Putamen (tissue), 1 donor: ENCODE results near the gene CARS2.

ENCODE experiments used
- DNase-seq: peaks from one replicate; pipeline ENCODE4 v3.0.0-alpha.2; 2016; ENCODE audit warnings: low spot score

The CARS2 gene

GRCh38 chr13:110652231-110652730, 53.6 kb downstream of the CARS2 start:
- DNase-seq, result no peak

- no peak for DNase-seq
These were observed 54.1 kb downstream of the CARS2 start for GRCh38 chr13:110651726-110652230.

GRCh38 chr13:110651271-110651670, 54.6 kb downstream of the CARS2 start:
- DNase-seq, result no peak

- DNase-seq, result no peak
These were observed 55.5 kb downstream of the CARS2 start for GRCh38 chr13:110650436-110650835.

- no peak for DNase-seq
These were observed 56.4 kb downstream of the CARS2 start for GRCh38 chr13:110649551-110649950.

GRCh38 chr13:110648848-110649421, 57.0 kb downstream of the CARS2 start:
- no peak for DNase-seq

GRCh38 chr13:110648146-110648819, 57.6 kb downstream of the CARS2 start:
- no peak for DNase-seq

GRCh38 chr13:110647365-110647737, 58.6 kb downstream of the CARS2 start:
- no peak for DNase-seq

- DNase-seq, result no peak
These were observed 59.2 kb downstream of the CARS2 start for GRCh38 chr13:110646442-110647364.

- DNase-seq, result no peak
These were observed 60.2 kb downstream of the CARS2 start for GRCh38 chr13:110645750-110646149.

GRCh38 chr13:110644892-110645521, 60.9 kb downstream of the CARS2 start:
- DNase-seq, result peak; percentile 58

GRCh38 chr13:110643768-110644421, 62.0 kb downstream of the CARS2 start:
- DNase-seq, result no peak

- DNase-seq, result no peak
These were observed 62.6 kb downstream of the CARS2 start for GRCh38 chr13:110643324-110643723.

- no peak for DNase-seq
These were observed 63.5 kb downstream of the CARS2 start for GRCh38 chr13:110642291-110642981.

- DNase-seq, result no peak
These were observed 64.6 kb downstream of the CARS2 start for GRCh38 chr13:110641055-110642015.

- no peak for DNase-seq
These were observed 65.3 kb downstream of the CARS2 start for GRCh38 chr13:110640591-110641029.

- no peak for DNase-seq
These were observed 66.0 kb downstream of the CARS2 start for GRCh38 chr13:110639935-110640334.

- no peak for DNase-seq
These were observed 66.8 kb downstream of the CARS2 start for GRCh38 chr13:110638814-110639806.
